Activated T-cell treated with anti-CD3 and anti-CD28 coated beads, Interleukin-2, amount 50 U/mL, for 72 hours (primary cell): ENCODE results near the gene UBE2K. TPM values are rescaled to one million over a fixed set of nuclear protein-coding genes. Genes with fewer than 3 reads are reported as not detected.
A peak's percentile ranks its signal among the peaks of the same experiment; 100 is the strongest.
"Not testable (repeated sequence)": the region's sequence is repeated elsewhere in the genome, so short reads cannot be mapped to it uniquely, and the experiment has no call there.

Source experiments
- ATAC-seq, 2 donors: fragments of 150-1000 bp; cut with Tn5 transposase; replicated peaks in 1 of 2; 2 replicates each; pipeline ENCODE4 v1.10.0; 2021; ENCODE audit warnings: moderate library complexity in 2 of 2, mild to moderate bottlenecking in 1 of 2
- DNase-seq, 2 donors: peaks; one replicate each; pipeline ENCODE4 v3.0.0; 2021 to 2022; ENCODE audit warnings: mixed read lengths in 1 of 2
- H3K27ac Mint-ChIP-seq: one replicate; pipeline ENCODE4 v1.8.0; 2022; ENCODE audit warnings: mild to moderate bottlenecking, moderate library complexity, mixed read lengths
- H3K27me3 Mint-ChIP-seq: one replicate; pipeline ENCODE4 v1.8.0; 2022; ENCODE audit warnings: low read depth, mixed read lengths
- H3K36me3 Mint-ChIP-seq, 2 donors: one replicate each; pipeline ENCODE4 v1.8.0; 2022; ENCODE audit warnings: mixed read lengths in 2 of 2, mild to moderate bottlenecking in 1 of 2; ENCODE audit not compliant: insufficient read depth in 2 of 2
- H3K4me1 Mint-ChIP-seq: one replicate; pipeline ENCODE4 v1.8.0; 2022; ENCODE audit warnings: low read depth, mixed read lengths
- H3K4me3 Mint-ChIP-seq, 2 donors: one replicate each; pipeline ENCODE4 v1.8.0; 2022; ENCODE audit warnings: mild to moderate bottlenecking in 2 of 2, mixed read lengths in 2 of 2, moderate library complexity in 2 of 2
- H3K9me3 Mint-ChIP-seq, 2 donors: one replicate each; pipeline ENCODE4 v1.8.0; 2022; ENCODE audit warnings: mixed read lengths in 2 of 2
- total RNA-seq, 2 donors: library from RNA; stranded (reverse); gene quantifications; one replicate each; pipeline ENCODE4 v1.2.3, GENCODE V29; 2022

The UBE2K gene
- total RNA-seq, 2 donors from 2014 or later: 79.2 to 84.7 TPM

- Mint-ChIP-seq H3K4me3 (no peak overlapping the region), H3K36me3 (no peaks in the 10 kb centered on the region), H3K9me3 (no peaks in the 10 kb centered on the region), H3K27ac (no peak overlapping the region), H3K27me3 (peaks cover 9% of the 10 kb centered on the region), H3K4me1 (peaks cover 4% of the 10 kb centered on the region)
- ATAC-seq: no peak
- DNase-seq: no peak
These were observed 32.9 kb upstream of the UBE2K start for GRCh38 chr4:39664828-39665731.

- DNase-seq (no peak), ATAC-seq (no peak)
- Mint-ChIP-seq H3K27me3 (peaks cover 9% of the 10 kb centered on the region), H3K36me3 (no peaks in the 10 kb centered on the region), H3K27ac (no peak overlapping the region), H3K9me3 (peaks cover 0 to 2% of the 10 kb centered on the region in 2 donors), H3K4me3 (no peak overlapping the region), H3K4me1 (peaks cover 4% of the 10 kb centered on the region)
These were observed 30.2 kb upstream of the UBE2K start for GRCh38 chr4:39667706-39668105.

GRCh38 chr4:39668887-39669286, 29.0 kb upstream of the UBE2K start:
- peaks cover 0 to 2% of the 10 kb centered on the region in 2 donors for H3K9me3 Mint-ChIP-seq
- H3K27me3 Mint-ChIP-seq: peaks cover 9% of the 10 kb centered on the region
- ATAC-seq: no peak
- DNase-seq: no peak
- H3K36me3 Mint-ChIP-seq: no peaks in the 10 kb centered on the region
- H3K4me3 Mint-ChIP-seq: no peak overlapping the region
- H3K27ac Mint-ChIP-seq: no peak overlapping the region
- peaks cover 4% of the 10 kb centered on the region for H3K4me1 Mint-ChIP-seq

GRCh38 chr4:39670296-39670695, 27.6 kb upstream of the UBE2K start:
- H3K27ac Mint-ChIP-seq, H3K4me1 Mint-ChIP-seq, H3K36me3 Mint-ChIP-seq, H3K4me3 Mint-ChIP-seq, H3K9me3 Mint-ChIP-seq, H3K27me3 Mint-ChIP-seq, DNase-seq, ATAC-seq: not testable (repeated sequence)

- not testable (repeated sequence) for H3K4me1 Mint-ChIP-seq, ATAC-seq, H3K27ac Mint-ChIP-seq, H3K9me3 Mint-ChIP-seq, DNase-seq, H3K27me3 Mint-ChIP-seq, H3K4me3 Mint-ChIP-seq, H3K36me3 Mint-ChIP-seq
These were observed 22.3 kb upstream of the UBE2K start for GRCh38 chr4:39675681-39676080.

GRCh38 chr4:39681003-39681402, 16.9 kb upstream of the UBE2K start:
- H3K4me3 Mint-ChIP-seq, H3K4me1 Mint-ChIP-seq, H3K27ac Mint-ChIP-seq: not testable (repeated sequence)

GRCh38 chr4:39682138-39682537, 15.8 kb upstream of the UBE2K start:
- H3K27me3 Mint-ChIP-seq: no peaks in the 10 kb centered on the region
- no peak overlapping the region for H3K27ac Mint-ChIP-seq
- no peak overlapping the region for H3K4me3 Mint-ChIP-seq
- no peaks in the 10 kb centered on the region for H3K36me3 Mint-ChIP-seq
- ATAC-seq (no peak), DNase-seq (no peak)
- no peaks in the 10 kb centered on the region for H3K9me3 Mint-ChIP-seq
- no peaks in the 10 kb centered on the region for H3K4me1 Mint-ChIP-seq

More at GRCh38 chr4:39681003-39681402, 16.9 kb upstream of the UBE2K start:
- H3K9me3 Mint-ChIP-seq, ATAC-seq, H3K36me3 Mint-ChIP-seq, DNase-seq, H3K27me3 Mint-ChIP-seq: not testable (repeated sequence)

GRCh38 chr4:39685990-39686389, 11.9 kb upstream of the UBE2K start:
- Mint-ChIP-seq H3K4me3 (no peak overlapping the region), H3K27me3 (no peaks in the 10 kb centered on the region), H3K4me1 (no peaks in the 10 kb centered on the region), H3K36me3 (no peaks in the 10 kb centered on the region), H3K27ac (no peak overlapping the region), H3K9me3 (no peaks in the 10 kb centered on the region)
- no peak for DNase-seq
- ATAC-seq: no peak

GRCh38 chr4:39687014-39687413, 10.9 kb upstream of the UBE2K start:
- Mint-ChIP-seq H3K27me3 (no peaks in the 10 kb centered on the region), H3K36me3 (no peaks in the 10 kb centered on the region), H3K9me3 (no peaks in the 10 kb centered on the region), H3K4me1 (no peaks in the 10 kb centered on the region), H3K27ac (no peak overlapping the region), H3K4me3 (no peak overlapping the region)
- ATAC-seq: no peak
- DNase-seq: no peak

GRCh38 chr4:39689970-39690369, 8.0 kb upstream of the UBE2K start:
- ATAC-seq: no peak

GRCh38 chr4:39698424-39699009, 581 bp downstream of the UBE2K start:
- DNase-seq: peak in 1 of 2 donors; percentile 53
- Mint-ChIP-seq H3K9me3 (no peaks in the 10 kb centered on the region), H3K27ac (peak overlapping the region; percentile 99), H3K4me3 (peak overlapping the region; percentile 90 to 98), H3K27me3 (no peaks in the 10 kb centered on the region), H3K36me3 (peaks cover 3 to 14% of the 10 kb centered on the region in 2 donors), H3K4me1 (peaks cover 54% of the 10 kb centered on the region)
- peak; percentile 27 to 44 for ATAC-seq

More at GRCh38 chr4:39689970-39690369, 8.0 kb upstream of the UBE2K start:
- H3K27me3 Mint-ChIP-seq: no peaks in the 10 kb centered on the region
- H3K36me3 Mint-ChIP-seq: no peaks in the 10 kb centered on the region
- no peaks in the 10 kb centered on the region for H3K9me3 Mint-ChIP-seq
- H3K4me3 Mint-ChIP-seq: no peak overlapping the region
- no peak overlapping the region for H3K27ac Mint-ChIP-seq
- no peak for DNase-seq
- H3K4me1 Mint-ChIP-seq: no peaks in the 10 kb centered on the region

GRCh38 chr4:39699687-39700409, 1.9 kb downstream of the UBE2K start:
- Mint-ChIP-seq H3K36me3 (peaks cover 3 to 14% of the 10 kb centered on the region in 2 donors), H3K4me3 (peak overlapping the region; percentile 90 to 98), H3K27ac (peak overlapping the region; percentile 99), H3K4me1 (peaks cover 54% of the 10 kb centered on the region), H3K9me3 (no peaks in the 10 kb centered on the region), H3K27me3 (no peaks in the 10 kb centered on the region)
- ATAC-seq (peak in 1 of 2 donors; percentile 30), DNase-seq (no peak)

GRCh38 chr4:39700554-39700953, 2.6 kb downstream of the UBE2K start:
- peak overlapping the region; percentile 90 to 98 for H3K4me3 Mint-ChIP-seq
- H3K9me3 Mint-ChIP-seq: no peaks in the 10 kb centered on the region
- peak overlapping the region; percentile 99 for H3K27ac Mint-ChIP-seq
- no peak for ATAC-seq
- no peaks in the 10 kb centered on the region for H3K27me3 Mint-ChIP-seq
- peaks cover 3 to 14% of the 10 kb centered on the region in 2 donors for H3K36me3 Mint-ChIP-seq
- DNase-seq: no peak
- peaks cover 53% of the 10 kb centered on the region for H3K4me1 Mint-ChIP-seq
